GM12875 (cell line): Measurements from ENCODE around the gene EDA.
"Not testable (repeated sequence)": the region's sequence is repeated elsewhere in the genome, so short reads cannot be mapped to it uniquely, and the experiment has no call there.

ENCODE experiments used
- H3K4me3 ChIP-seq: one replicate; pipeline ENCODE4 v1.5.1; 2011; ENCODE audit warnings: low read depth, low read length, control low read depth
- CTCF ChIP-seq: IDR thresholded peaks from 2 replicates; pipeline ENCODE4 v1.5.1; 2011; ENCODE audit warnings: low read depth, mild to moderate bottlenecking, control low read depth, inconsistent platforms, low read length, moderate library complexity, borderline replicate concordance; ENCODE audit not compliant: insufficient read depth

Gene EDA

DNA sequence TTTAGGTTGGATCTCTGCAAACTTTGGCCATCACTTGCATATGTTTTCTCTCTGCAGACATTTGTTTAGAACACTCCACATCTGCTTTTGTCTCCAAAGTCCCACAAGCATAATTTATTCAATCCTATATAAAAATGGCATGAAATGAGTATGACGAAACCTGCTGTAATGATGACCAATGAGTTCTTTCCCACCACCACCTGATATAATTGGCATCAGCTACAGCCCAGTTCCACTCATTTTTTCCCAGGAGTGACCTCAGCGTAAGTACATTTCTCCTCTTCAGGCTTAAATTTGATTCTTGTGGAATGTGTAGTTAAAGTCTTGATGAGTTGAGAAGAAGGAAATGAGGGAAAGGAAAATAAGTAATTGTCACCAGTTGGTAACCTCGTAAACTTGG lies 228.7 kb downstream of the EDA start:
- TF ChIP-seq CTCF, result no peak
- no peak overlapping the region for H3K4me3 ChIP-seq

GRCh38 chrX:69859999-69860398 lies 244.1 kb downstream of the EDA start:
- H3K4me3 ChIP-seq, result not testable (repeated sequence)

GRCh38 chrX:69876221-69876620 lies 260.3 kb downstream of the EDA start:
- H3K4me3 ChIP-seq, result no peak overlapping the region
- TF ChIP-seq CTCF, result no peak

- no peak overlapping the region for H3K4me3 ChIP-seq
- TF ChIP-seq CTCF, result no peak
Observed at GRCh38 chrX:69884210-69884609, 268.3 kb downstream of the EDA start.

DNA sequence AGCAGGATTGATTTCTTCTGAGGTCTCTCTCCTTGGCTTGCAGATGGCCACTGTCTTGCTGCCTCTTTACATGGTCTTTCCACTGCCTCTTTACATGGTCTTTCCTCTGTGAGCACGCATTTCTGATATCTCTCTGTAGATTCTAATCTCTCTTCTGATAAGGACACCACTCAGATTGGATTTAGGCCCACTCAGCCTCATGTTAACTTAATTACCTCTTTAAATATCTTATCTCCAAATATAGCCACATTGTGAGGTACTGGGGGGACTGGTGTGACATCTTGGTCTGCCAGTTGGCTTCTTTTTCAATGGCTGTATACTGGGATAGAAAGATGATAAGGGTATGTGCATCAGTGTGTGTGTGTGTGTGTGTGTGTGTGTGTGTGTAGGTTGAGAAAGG lies 280.1 kb downstream of the EDA start:
- no peak for TF ChIP-seq CTCF
- no peak overlapping the region for H3K4me3 ChIP-seq

DNA sequence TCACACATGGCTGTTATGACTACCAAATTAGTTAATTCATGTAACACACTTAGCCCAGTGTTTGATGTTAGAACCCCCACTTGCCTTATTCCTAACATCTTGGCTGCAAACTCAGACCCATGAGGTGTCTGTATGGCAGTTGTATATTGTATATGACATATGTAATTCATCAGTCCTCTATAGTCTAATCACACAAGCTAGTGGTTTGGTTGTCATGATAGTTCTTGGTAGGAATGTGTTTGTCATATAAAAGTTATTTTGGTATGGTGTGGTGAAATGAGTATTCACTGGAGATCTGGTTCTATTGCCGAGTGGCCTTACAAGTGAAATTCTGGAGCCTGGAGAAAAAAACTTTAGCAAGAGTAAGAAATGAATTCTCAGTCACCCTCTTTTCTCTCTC lies 284.6 kb downstream of the EDA start:
- TF ChIP-seq CTCF, result no peak
- no peak overlapping the region for H3K4me3 ChIP-seq

GRCh38 chrX:69906447-69906846 lies 290.5 kb downstream of the EDA start:
- no peak overlapping the region for H3K4me3 ChIP-seq
- TF ChIP-seq CTCF, result no peak

GRCh38 chrX:69914781-69915180 lies 298.9 kb downstream of the EDA start:
- H3K4me3 ChIP-seq, result no peak overlapping the region
- TF ChIP-seq CTCF, result no peak
